C4-2B (cell line): ENCODE results near the gene LIPG.
"Not testable (repeated sequence)": the region's sequence is repeated elsewhere in the genome, so short reads cannot be mapped to it uniquely, and the experiment has no call there.

ENCODE experiments used
- H3K27ac ChIP-seq: fragments of 450-650 bp; 2 replicates; pipeline ENCODE4 v1.5.1; 2017
- CTCF ChIP-seq: fragments of 450-650 bp; conservative IDR thresholded peaks from 2 replicates; pipeline ENCODE4 v1.5.1; 2017; ENCODE audit warnings: mild to moderate bottlenecking
- ZFX ChIP-seq: fragments of 450-650 bp; IDR thresholded peaks from 2 replicates; pipeline ENCODE4 v1.6.1; 2017

LIPG gene

GRCh38 chr18:49548229-49548636, 13.6 kb upstream of the LIPG start:
- no peak overlapping the region for H3K27ac ChIP-seq
- TF ChIP-seq CTCF, result no peak
- no peak for TF ChIP-seq ZFX

GRCh38 chr18:49550621-49551339, 11.1 kb upstream of the LIPG start:
- H3K27ac ChIP-seq, result no peak overlapping the region
- no peak for TF ChIP-seq ZFX
- no peak for TF ChIP-seq CTCF

GRCh38 chr18:49553003-49553402, 8.9 kb upstream of the LIPG start:
- TF ChIP-seq ZFX (no peak), CTCF (no peak)
- H3K27ac ChIP-seq, result no peak overlapping the region

GRCh38 chr18:49555641-49556040, 6.2 kb upstream of the LIPG start:
- TF ChIP-seq CTCF (no peak), ZFX (no peak)
- H3K27ac ChIP-seq, result no peak overlapping the region

- H3K27ac ChIP-seq, result no peak overlapping the region
- TF ChIP-seq ZFX, result no peak
- no peak for TF ChIP-seq CTCF
Observed at GRCh38 chr18:49558356-49558755, 3.5 kb upstream of the LIPG start.

GRCh38 chr18:49559326-49559931, 2.4 kb upstream of the LIPG start:
- not testable (repeated sequence) for H3K27ac ChIP-seq
- TF ChIP-seq CTCF, result peak; percentile 73

- TF ChIP-seq CTCF (no peak), ZFX (no peak)
- H3K27ac ChIP-seq, result peak overlapping the region; percentile 31
Observed at GRCh38 chr18:49560277-49560623, 1.6 kb upstream of the LIPG start.
